ENCODE results near the gene SLC3A2.

DNA sequence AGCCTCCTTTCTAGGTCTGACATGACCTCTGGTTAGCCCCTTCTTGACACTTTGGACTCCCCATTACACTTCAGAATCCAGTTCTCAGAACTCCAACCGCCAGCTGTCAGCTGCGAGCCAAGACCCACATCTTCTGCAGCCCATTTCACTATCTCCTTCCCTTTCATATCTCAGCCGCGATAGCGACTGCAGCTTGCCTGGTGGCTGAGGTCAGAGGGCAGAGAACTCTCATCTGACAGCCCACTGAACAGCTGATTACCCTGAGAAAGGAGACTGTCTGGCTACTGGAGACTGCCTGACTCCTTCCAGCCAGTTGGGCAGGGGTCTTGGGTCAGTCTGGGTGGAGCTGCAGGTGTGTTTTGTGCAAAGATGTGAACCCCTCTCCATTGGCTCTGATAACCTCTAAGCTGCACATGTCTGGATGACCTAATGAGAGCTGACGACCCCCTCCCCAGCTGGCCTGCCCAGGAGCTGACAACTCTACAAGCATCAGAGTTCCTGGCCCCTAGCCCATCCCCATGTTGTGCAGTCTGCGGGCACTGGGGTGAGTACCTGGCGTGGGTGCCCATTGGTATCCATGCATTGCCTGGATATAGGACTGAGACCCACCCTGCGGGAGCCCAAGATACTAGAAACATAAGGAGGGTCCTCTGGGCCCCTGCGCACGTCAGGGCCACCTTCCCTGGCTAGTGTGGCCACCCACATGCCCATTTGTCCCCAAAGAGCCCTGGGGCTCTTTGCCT, 39.4 kb downstream of the SLC3A2 start:
- TF ChIP-seq, protein P1, sequence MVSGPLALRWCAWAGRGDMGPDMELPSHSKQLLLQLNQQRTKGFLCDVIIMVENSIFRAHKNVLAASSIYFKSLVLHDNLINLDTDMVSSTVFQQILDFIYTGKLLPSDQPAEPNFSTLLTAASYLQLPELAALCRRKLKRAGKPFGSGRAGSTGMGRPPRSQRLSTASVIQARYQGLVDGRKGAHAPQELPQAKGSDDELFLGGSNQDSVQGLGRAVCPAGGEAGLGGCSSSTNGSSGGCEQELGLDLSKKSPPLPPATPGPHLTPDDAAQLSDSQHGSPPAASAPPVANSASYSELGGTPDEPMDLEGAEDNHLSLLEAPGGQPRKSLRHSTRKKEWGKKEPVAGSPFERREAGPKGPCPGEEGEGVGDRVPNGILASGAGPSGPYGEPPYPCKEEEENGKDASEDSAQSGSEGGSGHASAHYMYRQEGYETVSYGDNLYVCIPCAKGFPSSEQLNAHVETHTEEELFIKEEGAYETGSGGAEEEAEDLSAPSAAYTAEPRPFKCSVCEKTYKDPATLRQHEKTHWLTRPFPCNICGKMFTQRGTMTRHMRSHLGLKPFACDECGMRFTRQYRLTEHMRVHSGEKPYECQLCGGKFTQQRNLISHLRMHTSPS (CRISPR knock-in tag; IDR thresholded peaks at IDR 0.05; ENCODE audit: low read depth): no peak
- TF ChIP-seq CTCF (CRISPR knock-in tag; IDR thresholded peaks at IDR 0.05) (no peak), KLF16 (CRISPR knock-in tag; IDR thresholded peaks at IDR 0.05) (no peak), ATF6 (CRISPR knock-in tag; conservative IDR thresholded peaks at IDR 0.05) (no peak), ZKSCAN5 (CRISPR knock-in tag; IDR thresholded peaks at IDR 0.05) (no peak), ZNF343 (CRISPR knock-in tag; IDR thresholded peaks at IDR 0.05) (no peak), SRF (IDR thresholded peaks at IDR 0.05; ENCODE audit: low read depth, low read length) (no peak), NFE2 (CRISPR knock-in tag; IDR thresholded peaks at IDR 0.05) (no peak), CBFB (CRISPR knock-in tag; IDR thresholded peaks at IDR 0.05) (no peak), HDAC6 (IDR thresholded peaks at IDR 0.05; ENCODE audit: low read depth, low read length) (no peak), ZNF383 (CRISPR knock-in tag; IDR thresholded peaks at IDR 0.05; ENCODE audit: borderline replicate concordance) (no peak)
